DND-41 (cell line): ENCODE data around the gene TACR1.

ENCODE experiments used
- CTCF ChIP-seq: IDR thresholded peaks from 2 replicates; pipeline ENCODE4 v1.5.1; 2012; ENCODE audit warnings: borderline replicate concordance, low read length, moderate library complexity, mild to moderate bottlenecking; ENCODE audit not compliant: poor library complexity, severe bottlenecking; ENCODE audit errors: extremely low read depth
- EZH2 ChIP-seq: IDR thresholded peaks from 3 replicates; pipeline ENCODE4 v1.6.1; 2012; ENCODE audit warnings: borderline replicate concordance, low read depth, mild to moderate bottlenecking, moderate library complexity, low read length, inconsistent platforms; ENCODE audit not compliant: severe bottlenecking

- TF ChIP-seq EZH2 (no peak), CTCF (no peak)
Measured at GRCh38 chr2:75170889-75171288, 28.4 kb downstream of the TACR1 start.
